ENCODE measurements around the gene CHRNB1. TPM values are rescaled to one million over a fixed set of nuclear protein-coding genes. Genes with fewer than 3 reads are reported as not detected.

Gene CHRNB1
- total RNA-seq, 1 donor from 2014 or later, result 5.9 TPM

GRCh38 chr17:7463372-7463846, 18.5 kb downstream of the CHRNB1 start:
- ChIA-PET POLR2A (interaction anchor here (0.5 kb wide), 2 partner anchors 14 to 1023 kb away, joined by 5 to 8 read pairs; no protein-coding TSS in a partner anchor), CTCF (no interaction called here)
- H3K4me3 Mint-ChIP-seq, result no peak overlapping the region
- no peak overlapping the region for H3K27ac Mint-ChIP-seq
- H3K27me3 Mint-ChIP-seq, result no peaks in the 10 kb centered on the region
- intact Hi-C loops (cut with micrococcal nuclease), result no loop called here
- DNase-seq, result no peak
- peaks cover 16% of the 10 kb centered on the region for H3K4me1 Mint-ChIP-seq
- no peaks in the 10 kb centered on the region for H3K9me3 Mint-ChIP-seq
- no peak for TF ChIP-seq CTCF (IDR thresholded peaks at IDR 0.05)
- H3K36me3 Mint-ChIP-seq (ENCODE audit: low read depth), result peaks cover 33% of the 10 kb centered on the region
- ATAC-seq (ENCODE audit: low read depth), result no peak

GRCh38 chr17:7464081-7464480, 19.2 kb downstream of the CHRNB1 start:
- H3K36me3 Mint-ChIP-seq (ENCODE audit: low read depth), result peaks cover 33% of the 10 kb centered on the region
- H3K27me3 Mint-ChIP-seq, result no peaks in the 10 kb centered on the region
- no peak overlapping the region for H3K4me3 Mint-ChIP-seq
- DNase-seq (no peak), ATAC-seq (ENCODE audit: low read depth) (no peak)
- peaks cover 20% of the 10 kb centered on the region for H3K4me1 Mint-ChIP-seq
- intact Hi-C loops (cut with micrococcal nuclease), result no loop called here
- no peaks in the 10 kb centered on the region for H3K9me3 Mint-ChIP-seq
- POLR2A ChIA-PET, result interaction anchor here (0.5 to 1.2 kb wide), 4 partner anchors 19 to 1022 kb away, joined by 3 to 8 read pairs (median 6); no protein-coding TSS in a partner anchor
- no peak overlapping the region for H3K27ac Mint-ChIP-seq
- CTCF ChIA-PET, result no interaction called here
- TF ChIP-seq CTCF (IDR thresholded peaks at IDR 0.05), result no peak

GRCh38 chr17:7465597-7466275, 20.9 kb downstream of the CHRNB1 start:
- Mint-ChIP-seq H3K4me1 (peaks cover 20% of the 10 kb centered on the region), H3K9me3 (no peaks in the 10 kb centered on the region), H3K27ac (no peak overlapping the region), H3K4me3 (no peak overlapping the region), H3K36me3 (ENCODE audit: low read depth) (peaks cover 33% of the 10 kb centered on the region), H3K27me3 (no peaks in the 10 kb centered on the region)
- intact Hi-C loops (cut with micrococcal nuclease), result no loop called here
- POLR2A ChIA-PET, result no interaction called here
- no peak for TF ChIP-seq CTCF (IDR thresholded peaks at IDR 0.05)
- CTCF ChIA-PET, result no interaction called here
- DNase-seq (no peak), ATAC-seq (ENCODE audit: low read depth) (no peak)

GRCh38 chr17:7466318-7466638, 21.4 kb downstream of the CHRNB1 start:
- peaks cover 20% of the 10 kb centered on the region for H3K4me1 Mint-ChIP-seq

More at GRCh38 chr17:7466318-7466638, 21.4 kb downstream of the CHRNB1 start:
- POLR2A ChIA-PET, result no interaction called here
- CTCF ChIA-PET, result no interaction called here
- Mint-ChIP-seq H3K27ac (no peak overlapping the region), H3K4me3 (no peak overlapping the region), H3K27me3 (no peaks in the 10 kb centered on the region), H3K9me3 (no peaks in the 10 kb centered on the region), H3K36me3 (ENCODE audit: low read depth) (peaks cover 31% of the 10 kb centered on the region)
- intact Hi-C loops (cut with micrococcal nuclease), result no loop called here
- no peak for DNase-seq
- no peak for TF ChIP-seq CTCF (IDR thresholded peaks at IDR 0.05)
- no peak for ATAC-seq (ENCODE audit: low read depth)
